ENCODE data around the gene GALK1.
"Not testable (repeated sequence)": the region's sequence is repeated elsewhere in the genome, so short reads cannot be mapped to it uniquely, and the experiment has no call there.

GALK1 gene

DNA sequence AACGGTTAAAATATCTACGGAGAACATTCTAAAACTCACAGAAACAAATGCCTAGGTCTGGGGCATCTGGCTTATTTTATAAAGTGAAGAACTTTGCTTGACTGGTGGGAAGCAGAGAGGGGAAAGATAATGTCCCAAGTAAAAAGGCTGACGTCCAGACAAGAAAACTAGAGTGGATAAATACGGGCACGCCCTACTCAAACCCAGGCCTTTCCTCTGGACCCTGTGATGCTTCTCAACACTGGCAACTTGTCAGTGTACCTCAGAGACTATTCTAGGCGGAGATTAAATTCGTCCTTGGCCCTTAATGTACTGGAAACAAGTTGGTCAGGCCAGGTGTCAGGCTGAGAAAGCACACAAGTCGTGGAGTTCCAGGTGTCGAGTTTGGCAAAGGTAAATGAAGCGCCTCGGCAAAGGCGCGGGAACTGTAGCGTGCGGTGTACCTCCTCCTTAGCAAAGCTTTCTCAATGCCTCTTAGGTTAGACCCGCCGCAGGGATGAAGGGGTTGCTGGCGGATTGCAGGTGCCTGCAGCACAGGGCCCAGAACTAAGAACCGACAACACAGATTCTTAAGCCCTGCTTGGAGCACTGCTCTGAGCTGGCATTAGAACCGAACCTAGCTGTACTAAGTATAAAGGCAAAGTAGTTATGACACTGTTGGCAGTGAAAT, 18.9 kb upstream of the GALK1 start:
- no peak for DNase-seq (ENCODE audit: low spot score)

DNA sequence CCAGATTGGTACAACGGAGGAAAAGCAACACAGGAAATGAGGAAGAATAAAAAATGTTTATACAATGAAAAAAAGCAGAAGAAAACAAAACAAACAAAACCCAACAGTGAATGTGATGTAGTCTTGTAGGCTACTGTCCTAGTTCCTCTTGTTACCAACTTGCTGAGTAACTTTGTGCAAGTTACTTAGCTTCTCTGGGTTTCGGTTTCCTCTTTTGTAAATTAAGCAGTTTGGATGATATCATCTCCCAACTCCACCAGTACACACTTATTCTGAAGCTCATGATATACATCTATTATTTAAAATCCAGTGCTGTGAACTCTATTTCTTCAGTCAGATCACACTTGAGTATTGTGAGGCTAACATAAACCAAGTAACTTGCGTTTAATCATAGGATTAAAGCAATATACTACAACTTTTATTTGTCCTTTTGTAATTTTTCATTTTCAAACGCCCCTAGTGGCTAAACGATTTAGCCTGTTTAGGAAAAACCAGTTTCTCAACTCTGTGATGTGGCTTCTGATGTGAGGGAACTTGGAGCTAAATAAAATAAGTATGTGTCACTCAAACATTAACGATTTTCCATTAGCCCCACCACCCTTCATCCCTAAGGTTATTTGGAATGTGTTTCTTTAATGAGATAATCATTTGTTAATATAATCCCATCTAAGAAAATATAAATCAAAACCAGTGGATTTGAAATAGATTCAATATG, 18.2 kb upstream of the GALK1 start:
- DNase-seq (ENCODE audit: low spot score): peak; percentile 36

DNA sequence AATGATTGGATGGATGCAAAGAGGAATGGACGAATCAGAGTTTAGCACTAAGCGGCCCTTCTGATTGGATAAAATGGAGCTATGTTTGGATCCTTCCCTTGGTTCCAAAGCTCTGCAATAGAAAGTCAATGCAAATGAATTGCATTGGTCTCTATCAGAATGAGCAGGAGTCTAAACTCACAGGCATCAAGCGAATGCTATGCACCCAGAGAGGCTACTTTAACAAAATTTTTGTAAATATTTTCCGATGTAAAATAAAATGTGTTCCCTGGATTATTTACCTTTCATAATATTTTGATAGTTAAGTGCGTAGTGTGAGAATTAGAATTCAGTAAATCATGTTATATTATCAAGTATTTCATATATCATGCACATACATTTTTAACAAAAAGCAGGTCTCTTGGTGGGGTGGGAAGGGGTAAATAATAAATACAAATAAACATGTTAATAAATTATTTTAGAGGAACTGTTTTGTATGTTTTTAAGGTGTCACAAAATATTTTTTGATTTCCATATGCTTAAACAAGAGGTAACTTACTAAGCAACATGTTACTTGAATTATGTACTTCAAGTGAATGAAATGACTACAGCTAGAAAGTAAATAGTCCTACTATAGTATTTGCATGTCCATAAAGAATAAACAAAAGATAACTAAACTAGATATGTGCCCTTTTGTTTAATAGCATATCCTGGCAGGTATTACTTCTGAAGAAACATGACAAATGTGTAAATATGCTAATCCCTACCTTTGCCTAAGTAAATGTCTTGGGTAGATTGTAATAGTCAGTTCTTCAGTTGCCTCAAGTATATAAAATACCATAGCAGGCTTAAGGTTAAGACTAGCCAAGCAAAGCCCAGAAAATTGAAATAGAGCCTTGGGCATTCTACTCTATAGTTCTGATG, 15.2 kb upstream of the GALK1 start:
- DNase-seq (ENCODE audit: low spot score): no peak

DNA sequence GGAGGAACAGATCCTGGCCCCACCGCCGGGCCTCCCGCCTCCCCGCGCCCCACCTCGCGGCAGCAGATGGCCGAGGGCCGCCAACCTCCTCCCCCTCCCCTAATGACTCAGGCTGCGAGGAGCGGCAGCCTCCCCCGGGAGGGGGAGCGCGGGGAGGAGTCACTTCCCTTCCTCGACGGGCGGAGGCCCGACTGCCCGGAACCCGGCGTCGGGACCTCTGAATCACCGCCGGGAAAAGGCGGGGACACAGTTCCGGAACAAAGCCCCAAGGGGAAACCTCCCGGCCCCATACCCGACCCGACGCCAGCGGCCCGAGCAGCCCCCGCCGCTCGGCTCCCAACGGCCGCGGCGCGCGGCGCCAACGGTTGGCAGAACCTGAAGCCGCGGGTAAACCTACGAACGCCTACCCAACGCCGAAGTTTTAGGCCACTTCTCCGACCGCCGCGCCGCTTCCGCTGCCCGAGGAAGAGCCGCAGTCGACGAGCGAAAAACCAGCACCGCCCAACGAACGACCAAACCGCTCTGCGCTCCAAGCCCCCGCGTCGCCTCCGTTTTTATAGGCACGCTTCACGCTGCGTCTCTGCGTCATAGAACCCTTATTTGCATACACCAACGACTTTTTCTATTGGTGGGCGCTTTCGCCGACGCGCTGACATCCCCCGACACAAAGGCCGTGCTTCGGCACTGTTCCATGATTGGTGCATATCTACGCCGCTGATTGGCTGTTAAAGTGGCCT, 14.4 kb upstream of the GALK1 start:
- DNase-seq (ENCODE audit: low spot score): peak; percentile 99

DNA sequence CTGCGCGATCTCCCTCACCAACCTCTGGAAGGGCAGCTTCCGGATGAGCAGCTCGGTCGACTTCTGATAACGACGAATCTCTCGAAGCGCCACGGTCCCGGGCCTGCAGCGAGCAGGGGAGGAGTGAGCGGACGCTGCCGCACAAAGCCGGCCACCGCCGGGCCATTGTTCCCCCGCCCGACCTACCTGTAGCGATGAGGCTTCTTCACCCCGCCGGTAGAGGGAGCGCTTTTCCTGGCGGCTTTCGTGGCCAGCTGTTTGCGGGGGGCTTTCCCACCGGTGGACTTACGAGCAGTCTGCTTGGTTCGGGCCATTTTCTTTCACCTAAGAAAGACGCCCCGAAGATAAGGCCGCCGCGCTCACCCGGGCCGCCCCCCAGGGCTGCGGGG, 13.9 kb upstream of the GALK1 start:
- no peak for DNase-seq (ENCODE audit: low spot score)

DNA sequence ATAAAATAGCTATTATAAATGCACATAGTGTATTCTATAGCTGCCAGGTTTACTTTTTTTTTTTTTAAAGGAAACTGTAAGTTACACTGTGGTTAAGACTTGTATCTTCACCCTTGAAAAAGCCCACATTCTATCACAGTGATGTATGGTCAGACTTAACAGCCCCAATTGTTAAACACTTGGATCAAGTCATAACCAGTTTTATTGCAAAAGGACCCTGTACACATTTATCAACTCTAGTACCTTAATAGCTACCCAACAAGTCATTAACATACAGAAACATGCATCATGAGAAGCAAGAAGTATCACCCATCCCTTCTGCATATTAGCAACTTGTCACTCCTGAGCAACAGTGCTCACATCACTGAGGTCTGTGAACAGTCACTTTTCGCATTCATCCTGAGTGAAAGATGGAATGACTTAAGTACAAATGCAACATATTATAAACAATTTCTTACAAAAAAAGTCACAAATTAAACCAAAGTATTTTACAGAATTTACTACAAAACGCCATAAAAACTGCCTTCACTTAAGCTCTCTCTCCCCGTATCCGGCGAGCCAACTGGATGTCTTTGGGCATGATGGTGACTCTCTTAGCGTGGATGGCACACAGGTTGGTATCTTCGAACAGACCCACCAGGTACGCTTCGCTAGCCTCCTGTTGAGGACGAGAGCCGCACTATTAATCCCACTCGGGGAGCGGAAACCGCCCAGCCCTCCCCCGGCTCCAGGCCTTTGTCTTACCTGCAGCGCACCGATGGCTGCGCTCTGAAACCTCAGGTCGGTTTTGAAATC, 13.3 kb upstream of the GALK1 start:
- DNase-seq (ENCODE audit: low spot score): not testable (repeated sequence)

DNA sequence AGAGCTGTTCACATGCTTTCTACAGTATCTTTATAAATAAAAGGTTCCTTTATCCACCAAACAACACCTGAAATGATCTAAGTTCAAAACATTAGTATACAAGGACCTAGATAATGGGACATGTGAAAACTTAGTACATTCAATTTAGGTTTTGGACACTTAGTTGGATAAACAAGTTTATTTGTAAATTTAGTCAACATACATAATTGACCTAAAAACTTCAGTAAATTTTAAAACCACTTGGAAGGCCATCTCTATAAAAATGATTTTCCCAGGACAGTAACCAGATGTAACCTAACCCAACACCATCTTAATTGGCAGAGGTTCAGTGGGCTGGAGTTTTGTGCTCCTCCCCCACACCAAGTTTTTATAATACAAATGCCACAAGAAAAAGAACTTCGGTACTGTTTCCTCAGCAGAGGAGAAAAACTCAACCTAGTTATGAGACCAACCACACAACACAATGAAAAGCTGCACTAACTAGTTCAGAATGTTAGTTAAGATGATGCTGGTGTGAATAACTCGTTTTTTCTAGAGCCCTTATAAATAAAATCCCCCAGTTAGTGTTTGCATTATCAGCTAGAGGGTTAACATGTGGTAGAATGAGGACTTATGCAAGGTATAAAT, 12.4 kb upstream of the GALK1 start:
- no peak for DNase-seq (ENCODE audit: low spot score)

DNA sequence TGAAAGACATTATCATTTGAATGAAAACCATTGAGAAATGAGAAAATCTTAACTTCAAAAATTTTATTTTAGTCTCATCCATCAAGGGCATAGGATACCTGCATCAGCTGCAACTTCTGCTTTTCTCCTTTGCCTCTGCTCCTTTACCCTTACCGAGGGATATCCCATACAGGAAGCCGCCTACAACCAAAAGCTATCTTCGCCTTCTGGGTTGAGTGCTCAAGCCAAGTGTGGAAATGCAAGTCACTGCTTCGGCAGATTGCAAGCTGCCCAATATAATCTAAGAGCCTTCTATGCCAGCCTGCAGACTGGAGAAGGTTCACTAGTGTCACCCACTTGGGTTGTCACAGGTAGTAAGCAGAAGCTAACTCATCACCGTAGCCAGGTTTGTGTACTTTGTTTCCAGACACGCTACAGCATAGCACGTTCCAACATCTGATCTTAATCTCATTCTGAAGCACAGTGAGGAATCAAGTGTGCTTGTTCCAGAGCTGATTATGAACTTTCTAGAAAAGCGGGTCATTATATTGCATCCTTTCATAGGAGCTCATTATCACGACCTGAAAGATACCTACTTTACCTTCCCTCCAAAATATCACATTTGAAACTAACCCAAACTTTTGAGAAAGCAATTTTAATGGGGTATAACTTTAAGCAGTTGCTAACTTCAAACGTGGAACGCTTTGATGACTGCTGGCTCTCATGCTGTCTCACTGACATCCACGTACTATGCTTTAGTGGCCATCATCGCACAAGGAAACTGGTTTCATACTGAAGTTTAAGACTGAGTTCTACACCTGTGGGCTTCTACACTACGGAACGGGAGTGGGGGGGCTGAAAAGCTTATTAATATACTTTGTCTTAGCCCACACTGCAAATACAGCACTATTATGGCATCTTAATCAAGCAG, 11.6 kb upstream of the GALK1 start:
- DNase-seq (ENCODE audit: low spot score): no peak

DNA sequence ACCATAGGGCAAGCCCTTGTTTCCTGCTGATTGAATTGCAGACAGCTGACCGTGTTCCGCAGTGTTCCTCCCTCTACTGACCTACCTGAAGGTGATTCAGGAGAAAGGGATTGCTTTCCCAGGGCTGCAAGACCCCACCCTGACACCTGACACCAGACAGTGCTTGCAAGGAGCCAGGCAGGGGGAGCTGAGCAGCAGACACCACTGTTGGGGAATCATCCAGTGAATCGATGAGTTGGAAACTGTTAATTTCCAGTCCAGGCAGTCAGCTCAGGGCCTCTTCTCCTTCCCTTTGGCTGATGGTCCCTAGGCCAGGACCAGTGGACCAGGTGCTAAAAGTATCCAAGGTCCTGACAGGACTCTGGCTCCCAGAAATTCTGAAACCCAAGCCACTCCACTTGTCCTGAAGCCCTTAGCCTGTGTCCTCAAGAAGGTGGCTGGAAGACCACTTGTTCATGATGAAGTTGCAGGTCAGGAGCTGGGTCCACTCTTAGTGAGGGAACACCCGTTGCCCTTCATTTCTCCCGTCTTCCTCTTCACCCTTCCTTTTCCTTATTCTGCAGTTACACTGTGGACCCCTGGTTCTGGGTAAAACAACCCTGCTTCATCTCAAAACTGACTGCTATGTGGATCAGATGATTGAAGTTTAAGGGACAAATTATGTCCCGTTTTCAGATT, 10.1 kb upstream of the GALK1 start:
- DNase-seq (ENCODE audit: low spot score): no peak

DNA sequence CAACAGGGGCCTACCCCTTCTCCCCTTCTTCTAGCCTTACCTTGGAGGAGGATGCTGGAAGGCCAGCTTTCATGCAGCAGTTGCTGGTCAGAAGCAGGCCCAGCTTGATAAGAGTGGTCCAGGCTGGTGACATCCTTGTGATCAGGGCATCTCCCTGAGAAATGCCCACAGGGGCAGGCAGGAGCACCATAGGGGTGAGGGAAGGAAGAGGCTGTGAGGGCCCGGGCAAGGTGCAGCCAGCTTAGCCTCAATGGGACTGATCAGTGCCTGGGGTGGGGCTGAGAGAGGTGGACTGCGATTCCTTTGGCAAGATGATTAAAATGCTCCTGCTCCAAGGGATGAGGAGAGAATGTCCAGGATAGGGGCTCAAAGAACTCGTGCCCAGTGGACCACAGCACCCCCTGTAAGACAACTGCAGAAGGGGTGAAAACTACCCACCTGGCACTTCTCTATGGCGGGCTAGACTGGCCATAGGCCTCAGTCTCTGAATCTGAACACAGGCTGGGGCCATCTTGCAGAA, 9.5 kb upstream of the GALK1 start:
- DNase-seq (ENCODE audit: low spot score): no peak

DNA sequence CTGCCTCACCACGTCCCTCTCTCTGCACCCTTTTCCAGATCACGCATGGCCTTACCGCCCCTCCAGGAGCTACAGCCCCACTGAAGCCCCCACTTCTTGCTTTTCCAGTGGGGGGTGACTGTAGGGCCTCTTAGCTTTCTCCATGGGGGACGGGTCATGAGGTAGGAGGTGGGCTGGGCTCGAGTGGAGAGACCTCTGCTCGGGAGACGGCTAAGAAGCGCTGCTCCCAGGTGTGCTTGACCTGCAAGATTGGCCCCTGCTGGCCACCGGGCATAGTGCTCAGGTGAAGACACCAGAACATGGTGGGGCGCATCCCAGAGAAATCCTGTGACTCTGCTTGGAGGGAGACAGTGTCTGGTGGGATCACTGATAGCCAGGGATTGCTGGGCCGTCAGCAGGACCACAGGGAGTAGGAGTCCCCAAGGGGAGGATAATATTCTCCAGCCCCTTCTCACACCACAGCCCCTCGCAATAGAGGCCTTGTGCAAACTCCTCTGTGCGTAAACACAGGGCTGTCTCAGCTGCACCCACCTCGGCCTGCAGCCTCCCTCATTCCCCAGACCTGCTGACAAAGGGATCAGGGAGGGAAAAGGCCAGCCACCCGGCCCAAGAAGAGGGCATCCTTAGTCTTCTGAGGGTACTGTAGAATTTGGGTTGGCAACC, 8.9 kb upstream of the GALK1 start:
- no peak for DNase-seq (ENCODE audit: low spot score)

DNA sequence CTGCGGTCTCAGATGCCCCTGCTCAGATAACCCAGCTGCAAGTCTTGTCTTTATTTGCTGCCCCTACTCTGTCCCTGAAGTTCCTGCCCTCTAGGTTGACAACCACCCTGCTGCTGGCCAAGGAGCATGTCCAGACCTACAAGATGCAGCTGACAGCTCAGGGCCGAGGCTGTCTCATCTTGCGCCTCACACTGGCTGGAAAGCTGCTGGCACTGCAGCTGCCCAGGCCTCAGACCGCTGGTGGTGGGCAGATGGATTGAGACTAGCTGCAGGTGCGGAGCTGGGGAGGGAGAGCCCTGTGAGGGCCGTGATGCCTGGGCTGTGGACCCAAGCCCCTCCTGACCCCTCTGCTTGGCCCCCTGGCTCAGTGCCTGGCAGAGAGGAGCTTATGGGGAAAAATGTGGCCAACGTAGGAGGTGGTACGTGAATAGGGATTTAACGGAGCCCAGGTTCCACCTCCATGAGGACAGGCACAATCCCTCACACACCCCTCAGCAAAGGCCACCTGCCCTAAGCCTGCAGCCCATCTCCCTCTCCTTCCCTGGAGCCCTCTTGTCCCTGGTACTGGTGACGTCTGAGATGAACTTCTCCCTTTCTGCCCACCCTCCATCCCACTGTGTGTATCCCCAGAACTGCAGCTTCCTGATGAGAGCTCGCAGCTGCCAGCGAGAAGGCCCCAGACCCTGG, 8.3 kb upstream of the GALK1 start:
- DNase-seq (ENCODE audit: low spot score): no peak

DNA sequence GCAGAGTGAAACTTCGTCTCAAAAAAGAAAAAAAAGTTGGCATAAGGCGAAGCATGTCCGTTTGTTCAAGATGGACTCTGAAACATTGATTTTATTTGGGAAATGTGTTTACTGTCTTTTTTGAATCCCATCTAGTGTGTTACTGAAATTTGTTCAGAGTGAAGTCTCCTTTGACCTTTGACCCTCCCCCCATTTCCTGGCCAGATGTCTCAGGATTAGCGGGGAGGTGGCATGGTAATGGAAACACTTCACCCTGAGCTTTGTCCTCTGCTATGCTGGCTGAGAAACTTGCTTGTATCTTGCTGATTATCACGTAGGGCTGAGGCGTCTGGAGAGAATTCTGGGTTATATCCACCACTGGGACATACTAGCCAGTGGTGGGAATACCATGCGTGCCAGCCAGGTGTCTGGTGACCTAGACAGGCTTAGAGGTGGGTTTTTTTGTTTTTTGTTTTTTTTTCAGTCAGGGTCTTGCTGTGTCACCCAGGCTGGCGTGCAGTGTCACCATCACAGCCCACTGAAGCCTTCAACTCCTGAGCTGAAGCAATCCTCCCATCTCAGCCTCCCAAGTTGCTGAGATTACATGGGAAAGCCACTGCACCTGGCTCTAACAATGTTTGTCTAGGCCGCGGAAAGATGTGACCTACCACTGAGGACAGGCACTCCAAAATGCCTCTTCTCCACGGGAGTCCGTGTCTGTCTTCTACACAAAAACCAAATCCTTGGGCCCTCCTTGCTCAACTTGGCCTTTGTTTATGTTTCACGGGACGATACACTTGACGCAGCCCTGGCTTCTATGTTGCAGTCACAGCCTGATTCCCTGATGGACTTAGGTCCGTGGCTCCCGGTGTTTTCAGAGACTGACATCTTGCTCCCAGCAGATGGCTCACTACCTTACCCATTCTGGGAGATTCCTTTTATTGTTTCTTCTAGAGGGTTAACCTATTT, 6.6 kb upstream of the GALK1 start:
- peak; percentile 26 for DNase-seq (ENCODE audit: low spot score)

DNA sequence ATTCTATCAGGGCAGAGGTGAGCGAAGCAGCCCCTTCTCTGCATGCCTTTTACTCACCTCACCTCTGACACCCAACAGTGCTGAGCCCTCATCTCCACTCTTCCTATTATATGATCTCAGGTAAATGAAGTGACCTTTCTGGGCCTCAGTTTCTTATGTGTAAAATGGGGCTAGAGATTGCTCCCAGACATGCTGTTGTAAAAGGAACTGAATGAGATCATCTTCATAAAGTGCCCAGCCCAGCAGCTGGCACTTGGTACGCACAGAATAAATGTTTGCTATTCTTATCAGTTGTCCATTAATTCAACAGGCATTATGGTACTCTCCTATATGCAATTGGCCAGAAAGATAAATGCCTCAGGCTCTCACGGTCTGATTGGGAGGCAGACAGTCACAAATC, 4.5 kb upstream of the GALK1 start:
- no peak for DNase-seq (ENCODE audit: low spot score)

DNA sequence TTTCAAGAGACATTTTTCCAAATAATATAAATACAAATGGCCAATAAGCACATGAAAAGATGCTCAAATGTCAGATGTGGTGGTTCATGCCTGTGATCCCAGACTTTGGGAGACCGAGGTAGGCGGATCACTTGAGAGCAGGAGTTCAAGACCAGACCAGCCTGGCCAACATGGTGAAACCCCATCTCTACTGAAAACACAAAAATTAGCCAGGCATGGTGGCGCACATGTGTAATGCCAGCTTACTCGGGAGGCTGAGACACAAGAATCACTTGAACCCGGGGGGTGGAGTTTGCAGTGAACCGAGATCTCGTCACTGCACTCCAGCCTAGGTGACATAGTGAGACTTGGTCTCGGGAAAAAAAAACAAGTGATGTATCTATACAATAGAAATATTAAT, 2.9 kb upstream of the GALK1 start:
- DNase-seq (ENCODE audit: low spot score): no peak

DNA sequence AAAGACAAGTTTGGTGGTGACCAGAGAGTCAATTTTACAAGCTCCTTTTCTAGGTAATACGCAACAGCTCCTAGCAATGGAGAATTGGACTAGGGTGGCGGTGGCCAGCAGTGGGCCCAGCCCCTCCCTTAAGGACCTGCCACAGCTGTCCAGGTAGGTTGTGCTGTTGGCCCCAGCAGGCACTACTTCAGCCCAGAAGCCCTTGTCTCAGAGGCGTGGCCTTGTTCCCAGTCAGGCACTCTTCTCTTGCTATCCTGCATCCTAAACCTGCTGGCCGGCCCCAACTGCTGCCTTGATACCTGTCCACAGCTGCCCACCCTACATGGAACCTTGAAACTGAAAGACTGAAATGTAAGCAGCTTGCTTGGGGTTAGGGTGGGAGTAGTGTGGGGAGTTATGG, 989 bp upstream of the GALK1 start:
- DNase-seq (ENCODE audit: low spot score): no peak

DNA sequence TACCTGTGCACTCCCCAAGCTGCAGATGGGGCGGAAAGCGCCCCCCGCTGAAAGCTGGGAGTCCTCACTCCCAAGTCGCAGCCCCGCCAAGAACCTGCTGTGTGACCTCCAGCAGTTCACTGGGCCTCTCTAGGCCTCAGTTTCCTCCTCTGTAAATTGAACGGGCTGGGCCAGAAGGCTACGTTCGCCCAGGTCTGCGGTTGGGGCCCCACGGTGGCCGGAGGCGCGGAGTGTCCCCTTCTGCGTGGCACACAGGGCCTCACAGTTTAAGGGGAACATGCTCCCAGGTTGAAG, 628 bp downstream of the GALK1 start:
- DNase-seq (ENCODE audit: low spot score): no peak
